Endothelial cell of umbilical vein (primary cell): ENCODE data around the gene TBX1. TPM values are rescaled to one million over a fixed set of nuclear protein-coding genes. Genes with fewer than 3 reads are reported as not detected.

Experiments
- BruUV-seq: library from RNA; stranded (reverse); fragments of 400-500 nt; replicated peaks from 2 replicates; lab custom pipeline; 2021; lab: Mats Ljungman, UMichigan
- CTCF ChIA-PET: fragments of 300-600, 350-600 bp; sonication (Branson Sonifier 250); formaldehyde crosslinking; loops from one replicate; lab custom pipeline; 2021; ENCODE audit warnings: antibody characterized with exemption, inconsistent platforms; lab: Charles Lee
- POLR2A ChIA-PET: fragments of 300-600, 350-600 bp; sonication (Branson Sonifier 250); formaldehyde crosslinking; loops from one replicate; lab custom pipeline; 2021; ENCODE audit warnings: antibody characterized with exemption, inconsistent platforms; lab: Charles Lee
- DNase-seq: peaks from one replicate; pipeline ENCODE4 v3.0.0-alpha.2; 2011; ENCODE audit warnings: low read depth, low spot score
- FAIRE-seq: peaks from 2 replicates; lab custom pipeline; 2011; peaks lifted over from hg19 to GRCh38; lab: Jason Lieb, UNC
- H2AFZ ChIP-seq: 2 replicates; pipeline ENCODE4 v1.6.0; 2012; ENCODE audit warnings: low read depth, low read length, control low read depth, inconsistent platforms
- H3K27ac ChIP-seq: 2 replicates; pipeline ENCODE4 v1.5.1; 2011; ENCODE audit warnings: low read depth, mild to moderate bottlenecking, control low read depth, low read length, moderate library complexity; ENCODE audit not compliant: insufficient read depth
- H3K27me3 ChIP-seq, 2 experiments: 2 replicates each; pipeline versions ENCODE4 v1.6.0 to v1.6.1; 2011; ENCODE audit warnings: low read length in 2 of 2, mixed read lengths in 1 of 2; ENCODE audit not compliant: control insufficient read depth in 2 of 2, insufficient read depth in 2 of 2
- H3K36me3 ChIP-seq, 2 experiments: 2 replicates in 1 of 2; 3 replicates in 1 of 2; pipeline ENCODE4 v1.5.1; 2011; ENCODE audit warnings: low read length in 2 of 2, mild to moderate bottlenecking in 1 of 2, moderate library complexity in 1 of 2; ENCODE audit not compliant: control insufficient read depth in 2 of 2, insufficient read depth in 2 of 2; ENCODE audit errors: extremely low read depth in 1 of 2
- H3K4me1 ChIP-seq: 3 replicates; pipeline ENCODE4 v1.5.1; 2011; ENCODE audit warnings: mild to moderate bottlenecking, low read length; ENCODE audit not compliant: control insufficient read depth, insufficient read depth; ENCODE audit errors: extremely low read depth
- H3K4me2 ChIP-seq: 2 replicates; pipeline ENCODE4 v1.6.1; 2011; ENCODE audit warnings: low read length, control low read depth, mixed read lengths; ENCODE audit not compliant: insufficient read depth
- H3K4me3 ChIP-seq, 3 experiments: fragments of 200-600 bp in 1 of 3; sonication (generic), shearing (Covaris generic) in 1 of 3; replicated peaks in 1 of 3; 2 replicates each; pipeline ENCODE4 v1.5.1; 2011 to 2016; ENCODE audit warnings: control low read depth in 3 of 3, low read length in 3 of 3, mild to moderate bottlenecking in 2 of 3, inconsistent platforms in 1 of 3, low read depth in 1 of 3, moderate library complexity in 1 of 3; ENCODE audit not compliant: insufficient read depth in 1 of 3
- H3K79me2 ChIP-seq: 2 replicates; pipeline ENCODE4 v1.6.0; 2012; ENCODE audit warnings: low read length, inconsistent platforms; ENCODE audit not compliant: control insufficient read depth, insufficient read depth
- H3K9ac ChIP-seq: replicated peaks from 2 replicates; pipeline ENCODE3; 2011; ENCODE audit warnings: low read length, control low read depth; ENCODE audit not compliant: insufficient read depth; ENCODE audit errors: extremely low read depth
- H3K9me1 ChIP-seq: replicated peaks from 3 replicates; pipeline ENCODE4 v1.6.0; 2011; ENCODE audit warnings: mild to moderate bottlenecking, low read length; ENCODE audit not compliant: control insufficient read depth, insufficient read depth; ENCODE audit errors: extremely low read depth
- H3K9me3 ChIP-seq: replicated peaks from 2 replicates; pipeline ENCODE4 v1.5.1; 2012; ENCODE audit warnings: low read length, inconsistent platforms; ENCODE audit not compliant: control insufficient read depth, insufficient read depth
- H4K20me1 ChIP-seq: replicated peaks from 2 replicates; pipeline ENCODE3; 2011; ENCODE audit warnings: mild to moderate bottlenecking, low read length; ENCODE audit not compliant: control insufficient read depth, insufficient read depth; ENCODE audit errors: extremely low read depth
- CTCF ChIP-seq, 2 donors: IDR thresholded peaks; 1 replicate in 1 of 2; 2 replicates in 1 of 2; pipeline ENCODE4 v1.5.1; 2011; ENCODE audit warnings: low read length in 2 of 2, mild to moderate bottlenecking in 2 of 2, moderate library complexity in 2 of 2, control low read depth in 1 of 2, inconsistent platforms in 1 of 2, low read depth in 1 of 2; ENCODE audit not compliant: insufficient read depth in 1 of 2; ENCODE audit errors: extremely low read depth in 1 of 2
- EZH2 ChIP-seq: IDR thresholded peaks from 2 replicates; pipeline ENCODE4 v1.6.1; 2012; ENCODE audit warnings: borderline replicate concordance, low read depth, mild to moderate bottlenecking, moderate library complexity, low read length, inconsistent platforms; ENCODE audit not compliant: severe bottlenecking
- FOS ChIP-seq: IDR thresholded peaks from 2 replicates; pipeline ENCODE4 v1.6.1; 2011; ENCODE audit warnings: mild to moderate bottlenecking, low read length, moderate library complexity, borderline replicate concordance; ENCODE audit not compliant: insufficient read depth
- GATA2 ChIP-seq: IDR thresholded peaks from 2 replicates; pipeline ENCODE4 v1.7.0; 2011; ENCODE audit warnings: low read depth, mild to moderate bottlenecking, moderate library complexity, mixed read lengths, low read length; ENCODE audit not compliant: insufficient read length, insufficient read depth
- JUN ChIP-seq: IDR thresholded peaks from 2 replicates; pipeline ENCODE4 v1.6.1; 2011; ENCODE audit warnings: borderline replicate concordance, low read depth; ENCODE audit not compliant: insufficient read length, insufficient read depth
- MAX ChIP-seq: IDR thresholded peaks from 2 replicates; pipeline ENCODE4 v1.6.1; 2011; ENCODE audit not compliant: insufficient read depth, insufficient read length
- MYC ChIP-seq: IDR thresholded peaks from one replicate; pipeline ENCODE4 v1.6.1; 2011; ENCODE audit warnings: mild to moderate bottlenecking, low read depth, low read length
- POLR2A ChIP-seq: IDR thresholded peaks from 2 replicates; pipeline ENCODE4 v1.6.1; 2012; ENCODE audit warnings: low read depth, mild to moderate bottlenecking, control low read depth, low read length
- POLR2AphosphoS5 ChIP-seq: IDR thresholded peaks from 2 replicates; pipeline ENCODE4 v1.6.1; 2012; ENCODE audit warnings: low read depth, mild to moderate bottlenecking, control low read depth, low read length, moderate library complexity; ENCODE audit not compliant: insufficient read depth
- dilution Hi-C: fragments of 300-500 bp; cut with MboI; formaldehyde crosslinking; loops from one replicate; pipeline ENCODE4 v1.15.0; 2019; ENCODE audit warnings: low sequenced_read_pairs; ENCODE audit not compliant: extremely low pct_ligation_motif_present
- intact Hi-C: fragments of 100-400 bp; cut with micrococcal nuclease; formaldehyde crosslinking; loops from one replicate; pipeline ENCODE4 v1.10.0; 2022
- polyA plus RNA-seq, 4 experiments: library from polyadenylated mRNA; depleted of rRNA in 3 of 4; stranded (reverse) in 3 of 4; unstranded in 1 of 4; fragments of >200 nt; gene quantifications; 2 replicates each; pipeline versions ENCODE4 v1.2.1 to v1.2.3, GENCODE V29; 2011 to 2012; ENCODE audit warnings: missing spikeins in 1 of 4
- total RNA-seq: library from RNA; stranded (reverse); gene quantifications from 2 replicates; pipeline ENCODE4 v1.2.3, GENCODE V29; 2021

TBX1 gene
- total and polyA plus RNA-seq, 2 donors (not counting 3 experiments of a cell fraction or from before 2014, with no cell fraction given) = 11.0 to 30.2 TPM

- Histone ChIP-seq H2AFZ (no peak overlapping the region), H3K27me3 (no peaks in the 10 kb centered on the region), H3K4me1 (no peaks in the 10 kb centered on the region), H3K36me3 (no peaks in the 10 kb centered on the region), H4K20me1 (no peaks in the 10 kb centered on the region), H3K4me2 (no peak overlapping the region), H3K9me3 (no peaks in the 10 kb centered on the region), H3K79me2 (no peaks in the 10 kb centered on the region), H3K27ac (no peak overlapping the region), H3K9me1 (no peaks in the 10 kb centered on the region), H3K9ac (no peak overlapping the region), H3K4me3 (no peak overlapping the region)
- POLR2A ChIA-PET = no interaction called here
- CTCF ChIA-PET = no interaction called here
- no TSS peak for BruUV-seq
- intact Hi-C loops = no loop called here
- TF ChIP-seq MYC = no peak
- TF ChIP-seq POLR2A = no peak
- TF ChIP-seq EZH2 = no peak
- TF ChIP-seq MAX = no peak
- TF ChIP-seq FOS = no peak
- TF ChIP-seq GATA2 = no peak
- TF ChIP-seq CTCF (IDR thresholded peaks at IDR 0.05; ENCODE audit: extremely low read depth in 1 of 2, insufficient read depth in 1 of 2, low read depth in 1 of 2, low read length in 2 of 2) = no peak
- TF ChIP-seq POLR2AphosphoS5 = no peak
- TF ChIP-seq JUN = no peak
- dilution Hi-C loops = no loop called here
- FAIRE-seq (no peak), DNase-seq (no peak)
Measured at GRCh38 chr22:19793161-19793560, 32.6 kb downstream of the TBX1 start.
